SU-DHL-6 (cell line): Measurements from ENCODE around the gene TBC1D10B.

ENCODE experiments used
- CTCF ChIP-seq: fragments of 200-600 bp; sonication (generic); IDR thresholded peaks from one replicate; pipeline ENCODE4 v1.5.1; 2017; ENCODE audit warnings: antibody characterized with exemption, mild to moderate bottlenecking, low read length, moderate library complexity; ENCODE audit not compliant: insufficient read depth, poor library complexity, severe bottlenecking
- EZH2phosphoT487 ChIP-seq: fragments of 200-600 bp; sonication (generic), shearing (Covaris generic); conservative IDR thresholded peaks from 2 replicates; pipeline ENCODE4 v1.6.1; 2018; ENCODE audit warnings: mild to moderate bottlenecking, antibody characterized with exemption, low read length, moderate library complexity, mixed read lengths

- no peak for TF ChIP-seq CTCF
- no peak for TF ChIP-seq EZH2phosphoT487
Observed at GRCh38 chr16:30414159-30414558, 43.9 kb upstream of the TBC1D10B start.
